ENCODE results near the gene BCL3. TPM values are rescaled to one million over a fixed set of nuclear protein-coding genes. Genes with fewer than 3 reads are reported as not detected.

BCL3 gene
- total and polyA plus RNA-seq, 2 of the 13 experiments (the other 11 are each of a cell fraction or from before 2014, with no cell fraction given), result 2.3 to 4.0 TPM

- TF ChIP-seq TAF1 (CRISPR knock-in tag; IDR thresholded peaks at IDR 0.05), result no peak
- TF ChIP-seq LCORL (IDR thresholded peaks at IDR 0.05), result no peak
- TF ChIP-seq LCORL (CRISPR knock-in tag; IDR thresholded peaks at IDR 0.05), result peak; percentile 98
- no peak for TF ChIP-seq MIXL1 (CRISPR knock-in tag; IDR thresholded peaks at IDR 0.05)
- no peak for TF ChIP-seq ZNF615 (CRISPR knock-in tag; IDR thresholded peaks at IDR 0.05; ENCODE audit: borderline replicate concordance)
- no peak for TF ChIP-seq ZNF33A (CRISPR knock-in tag; IDR thresholded peaks at IDR 0.05; ENCODE audit: borderline replicate concordance)
- TF ChIP-seq PPARG (CRISPR knock-in tag; conservative IDR thresholded peaks at IDR 0.05), result 0 out of 2 replicates have a peak, but pooled peaks have one; percentile 33
These were observed 24.6 kb upstream of the BCL3 start (continued) for GRCh38 chr19:44723952-44724319.

DNA sequence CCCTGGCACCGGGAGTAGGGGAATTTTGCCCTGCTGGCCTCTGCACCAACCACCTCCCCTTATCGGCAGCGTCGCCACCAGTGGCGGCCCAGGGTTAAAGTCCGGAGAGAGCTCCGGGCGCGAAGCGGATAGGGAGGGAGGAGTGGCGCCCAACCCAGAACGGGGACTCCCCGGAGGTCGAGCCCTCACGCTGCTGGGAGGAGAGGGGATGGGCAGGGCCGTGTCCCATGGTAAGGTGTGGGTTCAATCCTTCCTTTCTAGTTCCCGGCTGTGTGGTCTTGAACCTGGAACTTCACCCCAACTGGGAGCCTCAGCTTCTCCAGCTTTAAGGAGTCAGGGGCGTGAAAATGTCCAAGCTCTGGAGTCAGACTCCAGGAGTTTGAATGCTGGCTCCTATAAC is 23.3 kb upstream of the BCL3 start:
- DNase-seq (ENCODE audit: low spot score) (peak; percentile 77), FAIRE-seq (no peak), ATAC-seq (peak; percentile 88)
- Histone ChIP-seq H3K27me3 (ENCODE audit: control insufficient read depth in 1 of 2, insufficient read depth in 2 of 2, low read length in 2 of 2) (no peaks in the 10 kb centered on the region), H3K9ac (ENCODE audit: insufficient read depth, low read depth, low read length) (peak overlapping the region; percentile 36; the same call in 1 of the 2 replicates), H3K4me3 (replicated peaks in 1 of 3; ENCODE audit: insufficient read depth in 1 of 3, low read depth in 2 of 3, low read length in 3 of 3) (peak overlapping the region; percentile 8 to 61 (median 25); a peak in 3 of 6 replicates), H3K4me1 (ENCODE audit: insufficient read depth, low read length) (peaks cover 79% of the 10 kb centered on the region), H3K36me3 (replicated peaks in 1 of 2; ENCODE audit: control insufficient read depth in 1 of 2, insufficient read depth in 2 of 2, low read length in 2 of 2) (no peaks in the 10 kb centered on the region), H3K27ac (ENCODE audit: extremely low read length, insufficient read depth, low read length) (peak overlapping the region; percentile 71), H3K9me3 (ENCODE audit: low read length) (no peaks in the 10 kb centered on the region), H4K20me1 (ENCODE audit: insufficient read depth, low read length) (no peaks in the 10 kb centered on the region), H2AFZ (ENCODE audit: low read length) (no peak overlapping the region), H3K79me2 (ENCODE audit: insufficient read depth, low read length) (no peaks in the 10 kb centered on the region), H3K4me2 (ENCODE audit: low read depth, low read length) (peak overlapping the region; percentile 87)
- BruUV-seq (replicated peaks), result no TSS peak
- in situ Hi-C loops (cut with HindIII; ENCODE audit: extremely low pct_ligation_motif_present, low pct_unique_long_range_greater_than_20kb), result no loop called here
- 60% methylated on average over 1 of the region's 18 CpGs for WGBS (ENCODE audit: low lambda C conversion rate)
- ChIA-PET POLR2A (interaction anchor here (0.5 to 4.5 kb wide), 17 partner anchors 10 to 119 kb away, joined by 3 to 45 read pairs (median 4); partner anchors contain the start of gene BCL3), CTCF (ENCODE audit: low intra/inter-chr PET ratio, low total read pairs) (interaction anchor here (3.5 kb wide), 1 partner anchor 46 kb away, joined by 50 read pairs; no protein-coding TSS in a partner anchor)
- intact Hi-C loops (cut with micrococcal nuclease; ENCODE audit: unreplicated experiment), result no loop called here
- TF ChIP-seq HMGXB4 (CRISPR knock-in tag; IDR thresholded peaks at IDR 0.05; ENCODE audit: borderline replicate concordance in 1 of 2, low read depth in 1 of 2) (0 out of 4 replicates have a peak, but pooled peaks of 1 of the 2 experiments have one; percentile 27), ZBTB20 (CRISPR knock-in tag; IDR thresholded peaks at IDR 0.05; ENCODE audit: borderline replicate concordance, low read depth) (0 out of 2 replicates have a peak, but pooled peaks have one; percentile 52), MED8 (CRISPR knock-in tag; IDR thresholded peaks at IDR 0.05; ENCODE audit: insufficient replicate concordance) (peak; percentile 46), RELA (CRISPR knock-in tag; IDR thresholded peaks at IDR 0.05) (peak; percentile 92), ZFP37 (CRISPR knock-in tag; IDR thresholded peaks at IDR 0.05; ENCODE audit: borderline replicate concordance) (no peak), ZNF331 (CRISPR knock-in tag; IDR thresholded peaks at IDR 0.05) (peak; percentile 43; the same call in 1 of the 2 replicates), KLF12 (CRISPR knock-in tag; IDR thresholded peaks at IDR 0.05; ENCODE audit: borderline replicate concordance) (no peak), DPF2 (CRISPR knock-in tag; IDR thresholded peaks at IDR 0.05; ENCODE audit: borderline replicate concordance, low read depth) (peak; percentile 68; the same call in 1 of the 2 replicates), KDM2A (CRISPR knock-in tag; IDR thresholded peaks at IDR 0.05; ENCODE audit: borderline replicate concordance, low read depth) (peak; percentile 60; the same call in 1 of the 2 replicates)
- TF ChIP-seq, protein P1, sequence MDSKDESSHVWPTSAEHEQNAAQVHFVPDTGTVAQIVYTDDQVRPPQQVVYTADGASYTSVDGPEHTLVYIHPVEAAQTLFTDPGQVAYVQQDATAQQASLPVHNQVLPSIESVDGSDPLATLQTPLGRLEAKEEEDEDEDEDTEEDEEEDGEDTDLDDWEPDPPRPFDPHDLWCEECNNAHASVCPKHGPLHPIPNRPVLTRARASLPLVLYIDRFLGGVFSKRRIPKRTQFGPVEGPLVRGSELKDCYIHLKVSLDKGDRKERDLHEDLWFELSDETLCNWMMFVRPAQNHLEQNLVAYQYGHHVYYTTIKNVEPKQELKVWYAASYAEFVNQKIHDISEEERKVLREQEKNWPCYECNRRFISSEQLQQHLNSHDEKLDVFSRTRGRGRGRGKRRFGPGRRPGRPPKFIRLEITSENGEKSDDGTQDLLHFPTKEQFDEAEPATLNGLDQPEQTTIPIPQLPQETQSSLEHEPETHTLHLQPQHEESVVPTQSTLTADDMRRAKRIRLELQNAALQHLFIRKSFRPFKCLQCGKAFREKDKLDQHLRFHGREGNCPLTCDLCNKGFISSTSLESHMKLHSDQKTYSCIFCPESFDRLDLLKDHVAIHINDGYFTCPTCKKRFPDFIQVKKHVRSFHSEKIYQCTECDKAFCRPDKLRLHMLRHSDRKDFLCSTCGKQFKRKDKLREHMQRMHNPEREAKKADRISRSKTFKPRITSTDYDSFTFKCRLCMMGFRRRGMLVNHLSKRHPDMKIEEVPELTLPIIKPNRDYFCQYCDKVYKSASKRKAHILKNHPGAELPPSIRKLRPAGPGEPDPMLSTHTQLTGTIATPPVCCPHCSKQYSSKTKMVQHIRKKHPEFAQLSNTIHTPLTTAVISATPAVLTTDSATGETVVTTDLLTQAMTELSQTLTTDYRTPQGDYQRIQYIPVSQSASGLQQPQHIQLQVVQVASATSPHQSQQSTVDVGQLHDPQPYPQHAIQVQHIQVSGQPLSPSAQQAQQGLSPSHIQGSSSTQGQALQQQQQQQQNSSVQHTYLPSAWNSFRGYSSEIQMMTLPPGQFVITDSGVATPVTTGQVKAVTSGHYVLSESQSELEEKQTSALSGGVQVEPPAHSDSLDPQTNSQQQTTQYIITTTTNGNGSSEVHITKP (CRISPR knock-in tag; IDR thresholded peaks at IDR 0.05; ENCODE audit: low read depth), result peak; percentile 37; the same call in 1 of the 2 replicates
